ENCODE data around the gene TPSB2.

The TPSB2 gene

GRCh38 chr16:1221628-1222552 lies 8.1 kb downstream of the TPSB2 start:
- DNase-seq (ENCODE audit: low read depth): no peak
- no peak overlapping the region for H3K4me3 ChIP-seq (ENCODE audit: low read depth, low read length)
- TF ChIP-seq CTCF (IDR thresholded peaks at IDR 0.05; ENCODE audit: control insufficient read depth, extremely low read depth, insufficient read depth): no peak

- TF ChIP-seq CTCF (IDR thresholded peaks at IDR 0.05; ENCODE audit: control insufficient read depth, extremely low read depth, insufficient read depth): no peak
- H3K4me3 ChIP-seq (ENCODE audit: low read depth, low read length): no peak overlapping the region
- no peak for DNase-seq (ENCODE audit: low read depth)
Observed at GRCh38 chr16:1220841-1221627, 8.9 kb downstream of the TPSB2 start.

GRCh38 chr16:1220098-1220728 lies 9.8 kb downstream of the TPSB2 start:
- H3K4me3 ChIP-seq (ENCODE audit: low read depth, low read length): no peak overlapping the region
- DNase-seq (ENCODE audit: low read depth): no peak
- TF ChIP-seq CTCF (IDR thresholded peaks at IDR 0.05; ENCODE audit: control insufficient read depth, extremely low read depth, insufficient read depth): no peak

GRCh38 chr16:1218930-1219611 lies 10.9 kb downstream of the TPSB2 start:
- no peak overlapping the region for H3K4me3 ChIP-seq (ENCODE audit: low read depth, low read length)
- no peak for DNase-seq (ENCODE audit: low read depth)
- TF ChIP-seq CTCF (IDR thresholded peaks at IDR 0.05; ENCODE audit: control insufficient read depth, extremely low read depth, insufficient read depth): no peak

GRCh38 chr16:1218061-1218929 lies 11.7 kb downstream of the TPSB2 start:
- no peak for TF ChIP-seq CTCF (IDR thresholded peaks at IDR 0.05; ENCODE audit: control insufficient read depth, extremely low read depth, insufficient read depth)
- no peak overlapping the region for H3K4me3 ChIP-seq (ENCODE audit: low read depth, low read length)
- no peak for DNase-seq (ENCODE audit: low read depth)
